ENCODE measurements around the gene SHB.

GRCh38 chr9:38051780-38052546, 17.1 kb downstream of the SHB start:
- TF ChIP-seq CTCF (conservative IDR thresholded peaks at IDR 0.05) (no peak), EZH2 (IDR thresholded peaks at IDR 0.05; ENCODE audit: low read depth) (no peak)
